ENCODE results near the gene BEST2.

BEST2 gene

DNA sequence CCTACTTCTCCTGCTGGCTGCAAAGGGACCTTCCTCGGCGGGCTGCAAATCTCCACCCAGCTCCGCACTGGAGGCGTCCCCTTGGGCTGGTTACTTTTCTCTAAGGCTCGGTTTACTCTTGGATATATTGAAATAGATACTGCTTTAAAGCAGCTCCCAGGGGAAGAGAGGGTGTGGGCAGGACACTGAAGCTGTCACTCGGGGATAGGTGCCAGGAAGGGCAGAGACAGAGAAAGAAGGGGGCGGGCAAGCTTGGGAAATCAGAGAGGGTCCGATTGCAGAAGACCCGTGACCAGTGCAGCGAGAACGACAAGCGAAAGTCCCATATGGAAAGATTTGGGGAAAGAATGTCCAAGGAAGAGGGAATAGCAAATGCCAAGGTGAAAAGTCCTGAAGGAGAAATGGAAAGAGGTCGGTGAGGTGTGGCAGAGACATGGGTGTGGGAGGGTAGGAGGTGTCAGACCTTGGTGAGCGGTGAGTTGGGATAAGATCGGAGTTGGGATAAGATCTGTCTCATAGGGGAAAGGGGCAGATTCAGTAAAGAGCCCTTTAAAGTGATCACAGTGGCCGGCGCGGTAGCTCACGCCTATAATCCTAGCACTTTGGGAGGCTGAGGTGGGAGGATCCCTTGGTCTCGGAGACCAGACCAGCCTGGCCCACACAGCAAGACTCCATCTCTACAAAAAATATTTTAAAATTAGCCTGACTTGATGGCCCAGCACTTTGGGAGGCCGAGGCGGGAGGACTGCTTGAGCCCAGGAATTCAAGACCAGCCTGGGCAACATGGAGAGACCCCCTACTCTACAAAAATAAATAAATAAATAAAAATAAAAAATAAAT, 50.9 kb downstream of the BEST2 start:
- no peak for DNase-seq

DNA sequence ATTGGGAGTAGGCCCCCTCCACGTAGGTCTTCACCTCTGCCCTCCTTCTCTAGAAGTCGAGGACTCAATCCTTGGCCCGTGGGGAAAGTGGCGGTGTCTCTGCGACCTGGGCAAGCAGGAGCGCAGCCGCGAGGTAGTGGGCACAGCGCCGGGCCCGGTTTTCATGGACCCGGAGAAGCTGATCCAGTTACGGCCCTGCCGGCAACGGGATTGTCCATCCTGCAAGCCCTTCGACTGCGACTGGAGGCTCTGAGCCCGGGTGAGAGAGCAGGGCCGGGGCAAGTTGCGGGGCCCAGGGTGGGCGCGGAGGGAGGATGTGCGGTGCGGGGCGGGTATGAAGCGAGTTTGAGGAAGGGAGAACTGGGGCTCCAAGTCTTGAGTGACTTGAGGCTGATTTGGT, 52.5 kb downstream of the BEST2 start:
- no peak for DNase-seq

DNA sequence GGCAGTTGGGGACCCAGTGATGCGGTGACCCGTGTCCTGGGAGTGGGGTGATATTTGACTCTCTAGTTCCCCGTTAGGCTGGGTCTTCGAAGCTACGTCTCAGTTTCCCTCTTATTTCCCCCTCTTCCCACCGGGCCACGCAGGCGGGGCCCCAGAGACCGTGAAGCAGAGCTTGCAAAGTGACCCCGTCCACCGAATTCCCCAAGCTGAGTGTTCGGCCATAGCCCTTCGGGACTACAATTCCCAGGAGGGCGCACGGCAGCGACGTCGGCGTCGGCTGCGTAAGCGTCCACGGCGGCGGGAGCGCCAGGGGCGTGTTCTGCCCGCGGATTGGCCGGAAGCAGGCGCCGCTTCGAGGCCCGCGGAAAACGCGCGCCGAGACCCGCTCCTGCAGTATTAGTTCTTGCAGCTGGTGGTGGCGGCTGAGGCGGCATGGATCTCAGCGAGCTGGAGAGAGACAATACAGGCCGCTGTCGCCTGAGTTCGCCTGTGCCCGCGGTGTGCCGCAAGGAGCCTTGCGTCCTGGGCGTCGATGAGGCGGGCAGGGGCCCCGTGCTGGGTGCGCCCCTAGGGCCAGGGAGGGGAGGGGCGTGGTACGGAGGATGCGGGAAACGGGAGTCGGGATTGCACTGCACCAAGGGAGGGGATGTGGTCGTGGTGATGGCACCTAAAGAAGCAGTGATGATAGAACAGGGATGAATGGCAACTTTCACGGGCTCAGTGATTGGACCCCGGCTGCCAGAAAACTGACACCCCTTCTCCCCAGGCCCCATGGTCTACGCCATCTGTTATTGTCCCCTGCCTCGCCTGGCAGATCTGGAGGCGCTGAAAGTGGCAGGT, 54.9 kb downstream of the BEST2 start, which contains the start of gene RNASEH2A:
RNASEH2A (plus strand) TSS at position 343 of the 840 bp plus-strand sequence; CDS start at position 433, 90 bp downstream.
- DNase-seq = peak; percentile 81
